Memory B cell (primary cell): ENCODE measurements around the gene MAML2.

ENCODE experiments used
- ATAC-seq: fragments of 150-1000 bp; cut with Tn5 transposase; 2 replicates; pipeline ENCODE4 v1.10.0; 2021; ENCODE audit warnings: low read depth, mild to moderate bottlenecking, moderate library complexity
- DNase-seq, 2 donors: peaks; one replicate each; pipeline ENCODE4 v3.0.0; 2022; ENCODE audit warnings: low spot score in 2 of 2
- H3K27ac Mint-ChIP-seq: one replicate; pipeline ENCODE4 v1.8.0; 2022; ENCODE audit warnings: mild to moderate bottlenecking, moderate library complexity, mixed read lengths
- H3K27me3 Mint-ChIP-seq: one replicate; pipeline ENCODE4 v1.8.0; 2022; ENCODE audit warnings: mixed read lengths
- H3K36me3 Mint-ChIP-seq: one replicate; pipeline ENCODE4 v1.8.0; 2022; ENCODE audit warnings: mild to moderate bottlenecking, mixed read lengths
- H3K4me1 Mint-ChIP-seq: one replicate; pipeline ENCODE4 v1.8.0; 2022; ENCODE audit warnings: mixed read lengths
- H3K4me3 Mint-ChIP-seq: one replicate; pipeline ENCODE4 v1.8.0; 2022; ENCODE audit warnings: mild to moderate bottlenecking, moderate library complexity, mixed read lengths
- H3K9me3 Mint-ChIP-seq: one replicate; pipeline ENCODE4 v1.8.0; 2022; ENCODE audit warnings: mixed read lengths

Gene MAML2

GRCh38 chr11:96122601-96123074, 220.4 kb downstream of the MAML2 start:
- Mint-ChIP-seq H3K4me3 (no peak overlapping the region), H3K4me1 (peaks cover 18% of the 10 kb centered on the region), H3K36me3 (peaks cover 16% of the 10 kb centered on the region), H3K27ac (no peak overlapping the region), H3K9me3 (no peaks in the 10 kb centered on the region), H3K27me3 (no peaks in the 10 kb centered on the region)
- DNase-seq (no peak), ATAC-seq (no peak)

- peaks cover 15% of the 10 kb centered on the region for H3K36me3 Mint-ChIP-seq
- H3K27me3 Mint-ChIP-seq: no peaks in the 10 kb centered on the region
- no peaks in the 10 kb centered on the region for H3K9me3 Mint-ChIP-seq
- DNase-seq: no peak
- no peak for ATAC-seq
- peaks cover 19% of the 10 kb centered on the region for H3K4me1 Mint-ChIP-seq
- no peak overlapping the region for H3K4me3 Mint-ChIP-seq
- no peak overlapping the region for H3K27ac Mint-ChIP-seq
Measured at GRCh38 chr11:96119211-96119610, 223.8 kb downstream of the MAML2 start.

GRCh38 chr11:96116376-96116775, 226.6 kb downstream of the MAML2 start:
- ATAC-seq (no peak), DNase-seq (no peak)
- Mint-ChIP-seq H3K9me3 (no peaks in the 10 kb centered on the region), H3K36me3 (peaks cover 13% of the 10 kb centered on the region), H3K4me1 (peaks cover 16% of the 10 kb centered on the region), H3K27ac (no peak overlapping the region), H3K27me3 (no peaks in the 10 kb centered on the region), H3K4me3 (no peak overlapping the region)

- peaks cover 13% of the 10 kb centered on the region for H3K36me3 Mint-ChIP-seq
- ATAC-seq: no peak
Measured at GRCh38 chr11:96114178-96115064, 228.6 kb downstream of the MAML2 start.

GRCh38 chr11:96113193-96113681, 229.8 kb downstream of the MAML2 start:
- Mint-ChIP-seq H3K4me3 (no peak overlapping the region), H3K4me1 (peaks cover 16% of the 10 kb centered on the region)

More at GRCh38 chr11:96114178-96115064, 228.6 kb downstream of the MAML2 start:
- no peak for DNase-seq
- peaks cover 16% of the 10 kb centered on the region for H3K4me1 Mint-ChIP-seq
- peak overlapping the region; percentile 60 for H3K27ac Mint-ChIP-seq
- H3K9me3 Mint-ChIP-seq: no peaks in the 10 kb centered on the region
- H3K27me3 Mint-ChIP-seq: no peaks in the 10 kb centered on the region
- no peak overlapping the region for H3K4me3 Mint-ChIP-seq

GRCh38 chr11:96112192-96113128, 230.5 kb downstream of the MAML2 start:
- Mint-ChIP-seq H3K27me3 (no peaks in the 10 kb centered on the region), H3K9me3 (no peaks in the 10 kb centered on the region), H3K4me3 (no peak overlapping the region), H3K36me3 (peaks cover 8% of the 10 kb centered on the region), H3K4me1 (peaks cover 16% of the 10 kb centered on the region), H3K27ac (peak overlapping the region; percentile 38)
- ATAC-seq (no peak), DNase-seq (no peak)

More at GRCh38 chr11:96113193-96113681, 229.8 kb downstream of the MAML2 start:
- Mint-ChIP-seq H3K9me3 (no peaks in the 10 kb centered on the region), H3K27me3 (no peaks in the 10 kb centered on the region), H3K36me3 (peaks cover 9% of the 10 kb centered on the region), H3K27ac (peak overlapping the region; percentile 38)
- ATAC-seq: no peak
- DNase-seq: no peak

- peaks cover 12% of the 10 kb centered on the region for H3K4me1 Mint-ChIP-seq
- H3K4me3 Mint-ChIP-seq: no peak overlapping the region
- H3K27me3 Mint-ChIP-seq: no peaks in the 10 kb centered on the region
Measured at GRCh38 chr11:96111308-96111707, 231.7 kb downstream of the MAML2 start.

GRCh38 chr11:96110302-96110701, 232.7 kb downstream of the MAML2 start:
- Mint-ChIP-seq H3K27ac (no peak overlapping the region), H3K9me3 (no peaks in the 10 kb centered on the region), H3K4me1 (peaks cover 8% of the 10 kb centered on the region), H3K4me3 (no peak overlapping the region), H3K27me3 (no peaks in the 10 kb centered on the region), H3K36me3 (peaks cover 6% of the 10 kb centered on the region)
- no peak for DNase-seq
- no peak for ATAC-seq

More at GRCh38 chr11:96111308-96111707, 231.7 kb downstream of the MAML2 start:
- Mint-ChIP-seq H3K36me3 (peaks cover 8% of the 10 kb centered on the region), H3K9me3 (no peaks in the 10 kb centered on the region), H3K27ac (no peak overlapping the region)
- ATAC-seq (no peak), DNase-seq (no peak)

- DNase-seq: no peak
- Mint-ChIP-seq H3K36me3 (peaks cover 5% of the 10 kb centered on the region), H3K4me3 (no peak overlapping the region), H3K27me3 (no peaks in the 10 kb centered on the region), H3K27ac (no peak overlapping the region), H3K4me1 (peaks cover 6% of the 10 kb centered on the region), H3K9me3 (no peaks in the 10 kb centered on the region)
- no peak for ATAC-seq
Measured at GRCh38 chr11:96109331-96110030, 233.5 kb downstream of the MAML2 start.

- no peak for ATAC-seq
- DNase-seq: no peak
- Mint-ChIP-seq H3K36me3 (peaks cover 7% of the 10 kb centered on the region), H3K27me3 (no peaks in the 10 kb centered on the region), H3K4me1 (peaks cover 12% of the 10 kb centered on the region), H3K27ac (peak overlapping the region; percentile 25), H3K9me3 (no peaks in the 10 kb centered on the region), H3K4me3 (no peak overlapping the region)
Measured at GRCh38 chr11:96107143-96107824, 235.7 kb downstream of the MAML2 start.

GRCh38 chr11:96106645-96107044, 236.3 kb downstream of the MAML2 start:
- H3K27me3 Mint-ChIP-seq: no peaks in the 10 kb centered on the region
- peak overlapping the region; percentile 25 for H3K27ac Mint-ChIP-seq
- no peaks in the 10 kb centered on the region for H3K9me3 Mint-ChIP-seq
- peaks cover 12% of the 10 kb centered on the region for H3K4me1 Mint-ChIP-seq
- DNase-seq (no peak), ATAC-seq (no peak)
- no peak overlapping the region for H3K4me3 Mint-ChIP-seq
- peaks cover 7% of the 10 kb centered on the region for H3K36me3 Mint-ChIP-seq

- Mint-ChIP-seq H3K4me3 (no peak overlapping the region), H3K4me1 (peaks cover 12% of the 10 kb centered on the region), H3K36me3 (peaks cover 7% of the 10 kb centered on the region), H3K27me3 (no peaks in the 10 kb centered on the region), H3K9me3 (no peaks in the 10 kb centered on the region), H3K27ac (no peak overlapping the region)
- no peak for DNase-seq
- ATAC-seq: no peak
Measured at GRCh38 chr11:96105944-96106343, 237.1 kb downstream of the MAML2 start.
